Cerebellar cortex (tissue), 1 donor: ENCODE measurements around the gene GFY.

Source experiments
- DNase-seq: peaks from one replicate; pipeline ENCODE4 v3.0.0-alpha.2; 2015; ENCODE audit warnings: low spot score

GFY gene

GRCh38 chr19:49408816-49409440 lies 16.3 kb upstream of the GFY start:
- no peak for DNase-seq

GRCh38 chr19:49409441-49410029 lies 15.7 kb upstream of the GFY start:
- DNase-seq: no peak

- no peak for DNase-seq
Measured at GRCh38 chr19:49411681-49412326, 13.4 kb upstream of the GFY start.

- no peak for DNase-seq
Measured at GRCh38 chr19:49413348-49413747, 11.8 kb upstream of the GFY start.

DNA sequence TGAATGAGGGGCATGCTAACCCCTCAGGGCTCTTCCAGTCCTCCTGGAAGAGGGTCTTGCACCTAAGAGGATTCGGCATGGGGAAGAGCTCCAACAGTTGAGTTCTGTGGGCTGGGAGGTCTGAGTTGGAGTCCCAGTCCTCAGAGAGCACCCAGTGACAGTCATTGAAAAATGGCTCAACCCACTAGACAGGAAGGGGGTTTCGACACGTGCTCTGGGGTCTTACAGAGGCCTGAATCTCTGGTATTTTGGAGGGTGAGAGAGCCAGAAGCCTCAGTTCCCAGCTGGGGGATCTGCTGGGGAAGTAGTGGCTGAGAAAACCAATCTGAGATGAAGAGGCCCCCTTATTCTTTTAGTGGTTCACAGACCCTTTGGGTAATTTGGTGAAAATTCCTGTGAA lies 10.9 kb upstream of the GFY start:
- DNase-seq: no peak

GRCh38 chr19:49415102-49415809 lies 9.9 kb upstream of the GFY start:
- DNase-seq: no peak

GRCh38 chr19:49415810-49416200 lies 9.4 kb upstream of the GFY start:
- no peak for DNase-seq

DNA sequence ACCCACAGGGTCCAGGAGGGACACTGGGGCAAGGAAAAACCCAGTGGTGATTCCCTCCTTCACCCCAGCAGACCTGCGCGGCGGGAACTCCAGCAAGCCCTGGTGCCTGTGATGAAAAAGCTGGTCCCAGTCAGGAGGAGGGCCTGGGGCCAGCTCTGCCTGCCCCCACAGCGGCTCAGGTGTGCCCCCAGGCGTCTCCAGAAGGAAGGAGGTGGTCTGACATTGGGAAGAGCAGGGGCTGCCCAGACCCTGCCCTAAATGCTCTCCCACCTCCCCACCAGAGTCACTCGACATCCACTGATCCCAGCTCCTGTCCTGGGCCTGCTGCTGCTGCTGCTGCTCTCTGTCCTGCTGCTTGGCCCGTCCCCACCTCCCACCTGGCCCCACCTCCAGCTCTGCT lies 8.1 kb upstream of the GFY start:
- no peak for DNase-seq

DNA sequence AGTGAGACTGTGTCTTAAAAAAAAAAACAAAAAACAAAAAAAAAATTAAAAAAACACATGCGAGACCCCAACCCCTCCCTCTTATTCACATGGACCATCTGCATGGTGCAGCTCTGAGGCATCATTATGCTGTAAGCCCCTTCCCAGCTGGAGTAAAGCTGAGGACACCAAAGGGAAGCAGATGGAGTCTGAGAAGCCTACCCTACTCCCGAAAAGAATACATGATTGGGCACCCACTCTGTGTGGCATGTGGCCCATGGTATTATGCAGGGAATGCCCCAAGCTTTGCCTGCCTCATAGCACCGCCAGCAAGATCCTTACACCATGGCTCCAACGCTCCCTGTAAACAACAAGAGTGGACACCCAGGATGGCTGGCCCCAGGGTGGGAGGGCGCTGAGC lies 6.7 kb upstream of the GFY start:
- DNase-seq: no peak

DNA sequence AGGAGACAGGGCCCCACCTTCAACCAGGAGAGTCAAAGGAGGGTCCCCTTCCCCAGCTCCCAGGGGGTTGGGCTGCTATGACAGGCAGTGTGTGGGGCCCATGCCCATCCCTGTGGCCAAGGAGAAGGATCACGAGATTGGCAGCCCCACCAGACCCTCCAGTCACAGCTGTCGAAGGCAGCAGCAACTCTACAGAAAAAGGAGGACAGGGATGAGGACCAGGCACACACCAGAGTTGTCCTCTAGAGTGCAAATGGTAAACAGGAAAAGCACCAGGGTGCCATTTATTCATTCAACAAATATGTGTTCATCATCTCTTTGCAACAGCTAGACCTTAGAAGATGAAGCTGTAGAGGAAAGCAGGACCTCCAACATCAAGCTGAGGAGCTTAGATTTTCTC lies 6.0 kb upstream of the GFY start:
- no peak for DNase-seq

DNA sequence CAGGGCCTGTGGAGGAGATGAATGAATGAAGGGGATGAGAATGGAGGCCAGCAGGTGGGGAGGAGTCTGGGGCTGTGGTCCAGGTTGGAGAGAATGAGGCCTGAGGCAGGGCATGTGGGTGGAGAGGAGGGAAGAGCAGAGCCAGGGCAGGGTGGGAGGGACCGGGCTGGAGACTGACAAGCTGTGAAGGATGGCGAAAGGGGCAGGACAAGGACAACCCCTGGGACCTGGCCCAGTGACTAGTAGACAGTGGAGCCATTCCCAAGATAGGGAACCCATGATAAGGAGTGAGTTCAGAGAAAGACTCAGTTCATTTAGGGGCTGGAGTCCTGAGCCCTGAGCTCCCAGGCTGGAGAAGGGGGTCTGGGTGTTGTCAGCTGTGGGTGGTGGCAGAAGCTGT lies 5.0 kb upstream of the GFY start:
- DNase-seq: no peak

GRCh38 chr19:49421039-49421877 lies 3.9 kb upstream of the GFY start:
- peak; percentile 92 for DNase-seq

- DNase-seq: no peak
Measured at GRCh38 chr19:49421878-49422202, 3.3 kb upstream of the GFY start.

GRCh38 chr19:49422407-49423070 lies 2.6 kb upstream of the GFY start:
- peak; percentile 77 for DNase-seq

DNA sequence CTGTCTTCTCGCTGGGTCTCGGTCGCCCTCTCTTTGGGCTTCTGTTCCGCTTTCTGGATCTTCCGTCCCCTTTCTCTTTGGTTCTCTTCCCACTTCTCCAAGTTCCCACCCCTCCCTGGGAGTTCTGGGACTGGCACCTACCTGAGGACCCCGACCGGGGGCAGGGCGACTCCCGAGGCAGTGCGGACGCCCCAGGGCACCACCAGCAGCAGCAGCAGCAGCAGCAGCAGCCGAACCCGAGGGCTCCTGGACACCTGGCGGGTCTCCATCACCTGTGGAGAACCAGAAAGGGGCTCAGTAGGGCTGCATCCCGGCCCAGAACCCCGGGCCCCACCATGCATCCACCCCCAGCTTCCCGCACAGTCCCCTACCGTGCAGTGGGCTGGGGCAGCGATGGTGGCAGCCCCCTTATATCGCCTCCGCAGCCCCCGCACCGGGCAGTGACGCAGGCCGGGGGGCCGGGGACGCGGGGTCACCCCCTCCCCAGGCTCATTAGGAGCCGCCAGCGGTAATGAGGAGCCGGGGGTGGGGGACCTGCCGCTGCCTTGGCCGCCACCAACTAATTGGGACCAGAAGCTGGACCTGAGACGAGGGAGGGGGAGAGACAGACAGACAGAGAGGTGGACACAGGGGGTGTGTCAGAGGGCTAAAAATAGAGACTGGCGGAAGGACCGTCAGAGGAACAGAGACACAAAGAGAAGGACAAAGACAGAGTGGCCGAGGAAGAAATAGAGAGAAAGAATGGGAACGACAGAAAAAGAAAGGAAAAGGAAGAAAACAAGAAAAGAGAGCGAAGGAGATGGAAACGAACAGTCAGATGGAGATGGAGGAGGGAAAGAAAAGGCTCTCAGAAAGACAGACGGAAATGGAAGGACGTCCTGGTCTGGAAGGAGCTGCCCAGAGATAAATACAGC lies 1.9 kb upstream of the GFY start, which contains the start of gene PTH2:
Gene PTH2, minus strand, starts transcription at position 371 of the 914 bp plus-strand sequence. Its CDS starts 102 bp downstream, at position 269.
- no peak for DNase-seq

DNA sequence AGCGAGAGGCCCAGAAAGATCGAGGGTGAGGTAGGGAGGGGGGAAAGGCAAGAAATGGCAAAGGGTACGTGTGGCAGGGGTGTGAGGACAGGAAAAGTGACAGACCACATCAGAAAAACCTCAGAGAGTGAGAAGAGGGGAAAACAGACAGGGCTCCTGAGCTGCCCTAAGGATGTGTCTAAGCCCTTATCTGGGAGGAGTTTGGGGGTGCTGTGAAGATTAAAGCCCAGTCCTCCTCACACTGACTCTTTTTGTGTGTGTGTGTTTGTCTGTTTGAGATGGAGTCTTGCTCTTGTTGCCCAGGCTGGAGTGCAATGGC lies 1.2 kb upstream of the GFY start:
- DNase-seq: no peak

GRCh38 chr19:49425922-49426592 lies 869 bp downstream of the GFY start:
- DNase-seq: peak; percentile 69

GRCh38 chr19:49427339-49427738 lies 2.2 kb downstream of the GFY start:
- DNase-seq: no peak

DNA sequence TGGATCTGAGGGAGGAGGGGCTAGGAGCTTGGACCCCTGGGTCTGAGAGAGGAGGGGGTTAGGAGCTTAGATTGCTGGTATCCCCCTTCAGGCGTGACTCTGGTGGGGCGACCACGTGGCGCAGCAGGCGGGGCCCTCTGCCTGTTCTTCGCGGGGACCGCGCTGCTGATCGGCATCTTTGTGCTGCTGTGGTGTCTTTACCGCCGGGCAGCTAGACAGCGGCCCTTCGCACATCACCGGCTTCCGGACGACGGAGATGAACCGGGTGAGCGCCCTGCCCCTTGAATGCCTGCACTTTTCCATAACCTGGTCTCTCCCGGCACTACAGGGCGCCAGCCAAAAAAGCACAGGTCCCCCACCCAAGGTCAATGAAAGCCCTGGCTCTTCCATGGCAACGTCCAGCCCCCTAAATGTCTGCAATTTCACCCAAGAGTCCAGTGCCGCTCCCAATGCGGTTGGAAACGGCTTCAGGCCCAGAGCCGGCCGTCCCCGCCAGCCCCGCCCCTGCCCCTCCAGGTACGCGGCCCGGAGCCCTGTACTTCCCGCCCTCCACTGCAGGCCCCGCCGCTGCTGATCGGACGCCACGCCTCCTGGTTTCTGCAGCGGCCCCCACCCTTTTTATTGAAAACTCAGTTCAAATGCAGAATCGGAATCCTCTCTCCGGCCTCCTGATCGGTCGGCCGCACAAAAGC lies 2.8 kb downstream of the GFY start:
- no peak for DNase-seq
